ENCODE measurements around the gene DYNLT5. TPM values are rescaled to one million over a fixed set of nuclear protein-coding genes. Genes with fewer than 3 reads are reported as not detected.

Gene DYNLT5
- total RNA-seq, 1 experiment from 2014 or later, result not detected

DNA sequence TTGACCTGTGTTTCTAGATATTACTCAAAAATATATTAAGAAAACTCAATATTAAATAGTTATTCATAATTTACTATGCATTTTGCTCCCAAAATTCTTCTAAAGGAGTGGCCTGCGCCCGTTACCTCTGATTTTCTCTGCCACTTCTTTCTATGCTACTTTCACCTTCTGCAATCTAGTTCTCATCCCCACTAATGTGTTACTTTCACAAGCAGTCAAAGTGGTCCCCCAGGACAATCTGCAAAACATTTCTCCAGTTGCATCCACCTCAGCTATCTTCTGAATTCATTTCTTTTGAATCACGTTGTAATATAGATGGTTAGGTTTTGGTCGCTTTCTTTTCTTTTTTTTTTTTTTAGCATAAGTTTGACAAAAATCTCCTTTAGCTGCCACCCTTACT lies 35.4 kb downstream of the DYNLT5 start:
- H3K27me3 ChIP-seq (ENCODE audit: low read length), result no peaks in the 10 kb centered on the region
- ChIA-PET POLR2A (ENCODE audit: unreplicated experiment) (no interaction called here), CTCF (no interaction called here)
- no peak overlapping the region for H3K4me2 ChIP-seq (ENCODE audit: low read length)
- no TSS peak for BruUV-seq (replicated peaks)
- no peaks in the 10 kb centered on the region for H3K79me2 ChIP-seq (ENCODE audit: low read length)
- no peaks in the 10 kb centered on the region for H3K36me3 ChIP-seq (ENCODE audit: low read depth, low read length)
- DNase-seq, result no peak
- no peaks in the 10 kb centered on the region for H4K20me1 ChIP-seq (ENCODE audit: low read length)
- no peak overlapping the region for H3K4me3 ChIP-seq (ENCODE audit: low read length)
- ATAC-seq, result no peak
- no peaks in the 10 kb centered on the region for H3K9me2 ChIP-seq (replicated peaks; ENCODE audit: low read length)
- TF ChIP-seq EZH2phosphoT487 (IDR thresholded peaks at IDR 0.05; ENCODE audit: borderline replicate concordance, low read length) (no peak), EZH2 (IDR thresholded peaks at IDR 0.05; ENCODE audit: low read length, unreplicated experiment) (no peak)
- TF ChIP-seq, protein P1, sequence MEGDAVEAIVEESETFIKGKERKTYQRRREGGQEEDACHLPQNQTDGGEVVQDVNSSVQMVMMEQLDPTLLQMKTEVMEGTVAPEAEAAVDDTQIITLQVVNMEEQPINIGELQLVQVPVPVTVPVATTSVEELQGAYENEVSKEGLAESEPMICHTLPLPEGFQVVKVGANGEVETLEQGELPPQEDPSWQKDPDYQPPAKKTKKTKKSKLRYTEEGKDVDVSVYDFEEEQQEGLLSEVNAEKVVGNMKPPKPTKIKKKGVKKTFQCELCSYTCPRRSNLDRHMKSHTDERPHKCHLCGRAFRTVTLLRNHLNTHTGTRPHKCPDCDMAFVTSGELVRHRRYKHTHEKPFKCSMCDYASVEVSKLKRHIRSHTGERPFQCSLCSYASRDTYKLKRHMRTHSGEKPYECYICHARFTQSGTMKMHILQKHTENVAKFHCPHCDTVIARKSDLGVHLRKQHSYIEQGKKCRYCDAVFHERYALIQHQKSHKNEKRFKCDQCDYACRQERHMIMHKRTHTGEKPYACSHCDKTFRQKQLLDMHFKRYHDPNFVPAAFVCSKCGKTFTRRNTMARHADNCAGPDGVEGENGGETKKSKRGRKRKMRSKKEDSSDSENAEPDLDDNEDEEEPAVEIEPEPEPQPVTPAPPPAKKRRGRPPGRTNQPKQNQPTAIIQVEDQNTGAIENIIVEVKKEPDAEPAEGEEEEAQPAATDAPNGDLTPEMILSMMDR (conservative IDR thresholded peaks at IDR 0.05; ENCODE audit: low read depth, low read length), result no peak
- no peaks in the 10 kb centered on the region for H3K9me3 ChIP-seq (ENCODE audit: low read length)
- no peak overlapping the region for H3K27ac ChIP-seq (ENCODE audit: low read length)
- H3F3A ChIP-seq (ENCODE audit: low read length, unreplicated experiment), result no peaks in the 10 kb centered on the region
- H3K4me1 ChIP-seq (ENCODE audit: insufficient read depth, low read length), result peaks cover 9% of the 10 kb centered on the region
- H3K9ac ChIP-seq (ENCODE audit: low read length), result no peak overlapping the region
- intact Hi-C loops (cut with micrococcal nuclease), result no loop called here
- no peak overlapping the region for H2AFZ ChIP-seq (ENCODE audit: low read length)

DNA sequence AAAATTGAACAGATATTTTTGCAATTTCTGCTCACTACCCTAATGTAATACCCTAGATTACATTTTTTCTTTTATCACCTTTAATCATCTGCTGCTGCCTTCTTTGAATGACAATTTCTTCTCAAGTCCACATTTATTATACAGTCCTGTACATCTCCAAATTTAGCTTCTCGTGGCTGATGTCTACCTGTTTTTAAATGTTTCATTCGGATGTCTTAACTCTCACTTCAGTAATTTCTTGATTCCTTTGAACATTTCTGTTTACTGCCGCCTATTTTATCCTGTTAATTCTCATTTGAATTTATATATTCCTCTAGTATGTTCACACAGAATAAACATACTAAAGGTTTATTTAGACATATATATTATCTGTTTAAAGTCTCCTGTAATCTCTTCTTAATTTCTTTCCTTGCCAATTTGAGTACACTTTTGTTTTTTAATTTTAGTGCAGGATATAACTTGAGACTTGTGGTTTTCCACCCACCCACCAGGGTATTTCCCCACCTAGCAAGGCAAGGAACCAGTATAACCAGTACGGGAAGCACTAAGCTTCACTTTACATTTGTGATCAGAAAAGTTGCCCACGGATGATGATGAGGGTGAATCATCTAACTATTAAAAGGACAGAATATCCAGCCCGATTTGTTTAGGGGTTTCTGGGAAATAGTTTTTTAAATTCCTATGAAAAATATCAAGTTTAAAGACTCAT lies 36.1 kb downstream of the DYNLT5 start:
- DNase-seq (peak; percentile 75), ATAC-seq (no peak)
- BruUV-seq (replicated peaks), result no TSS peak
- no peaks in the 10 kb centered on the region for H3K27me3 ChIP-seq (ENCODE audit: low read length)
- H3K4me2 ChIP-seq (ENCODE audit: low read length), result peak overlapping the region; percentile 57
- H3K27ac ChIP-seq (ENCODE audit: low read length), result no peak overlapping the region
- no peak overlapping the region for H3K4me3 ChIP-seq (ENCODE audit: low read length)
- ChIA-PET POLR2A (ENCODE audit: unreplicated experiment) (no interaction called here), CTCF (no interaction called here)
- no peak overlapping the region for H2AFZ ChIP-seq (ENCODE audit: low read length)
- TF ChIP-seq, protein P1 (conservative IDR thresholded peaks at IDR 0.05; ENCODE audit: low read depth, low read length), result no peak
- TF ChIP-seq EZH2phosphoT487 (IDR thresholded peaks at IDR 0.05; ENCODE audit: borderline replicate concordance, low read length), result no peak
- TF ChIP-seq EZH2 (IDR thresholded peaks at IDR 0.05; ENCODE audit: low read length, unreplicated experiment), result no peak
- peaks cover 9% of the 10 kb centered on the region for H3K4me1 ChIP-seq (ENCODE audit: insufficient read depth, low read length)
- no peaks in the 10 kb centered on the region for H4K20me1 ChIP-seq (ENCODE audit: low read length)
- H3K9me2 ChIP-seq (replicated peaks; ENCODE audit: low read length), result no peaks in the 10 kb centered on the region
- no peaks in the 10 kb centered on the region for H3K79me2 ChIP-seq (ENCODE audit: low read length)
- H3F3A ChIP-seq (ENCODE audit: low read length, unreplicated experiment), result no peaks in the 10 kb centered on the region
- H3K36me3 ChIP-seq (ENCODE audit: low read depth, low read length), result no peaks in the 10 kb centered on the region
- H3K9ac ChIP-seq (ENCODE audit: low read length), result no peak overlapping the region
- no peaks in the 10 kb centered on the region for H3K9me3 ChIP-seq (ENCODE audit: low read length)
- intact Hi-C loops (cut with micrococcal nuclease), result no loop called here
